ENCODE results near the gene GBA2.

GBA2 gene

DNA sequence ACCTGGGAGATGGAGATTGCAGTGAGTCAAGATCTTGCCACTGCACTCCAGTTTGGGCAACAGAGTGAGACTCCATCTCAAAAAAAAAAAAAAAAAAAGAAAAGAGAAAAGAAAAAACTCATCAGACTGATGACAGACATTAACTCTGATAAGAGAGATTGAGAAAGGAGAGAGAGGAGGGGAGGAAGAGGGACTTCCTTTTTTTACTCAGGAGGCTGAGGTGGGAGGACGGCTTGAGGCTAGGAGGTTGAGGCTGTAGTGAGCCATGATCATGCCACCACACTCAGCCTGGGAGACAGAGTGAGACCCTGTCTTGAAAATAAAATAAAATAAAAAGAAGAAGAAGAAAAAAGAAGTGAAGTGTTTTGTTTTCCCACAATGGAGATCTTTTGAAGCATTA, 14.8 kb upstream of the GBA2 start:
- DNase-seq, result no peak

GRCh38 chr9:35763181-35763580, 14.2 kb upstream of the GBA2 start:
- no peak for DNase-seq

DNA sequence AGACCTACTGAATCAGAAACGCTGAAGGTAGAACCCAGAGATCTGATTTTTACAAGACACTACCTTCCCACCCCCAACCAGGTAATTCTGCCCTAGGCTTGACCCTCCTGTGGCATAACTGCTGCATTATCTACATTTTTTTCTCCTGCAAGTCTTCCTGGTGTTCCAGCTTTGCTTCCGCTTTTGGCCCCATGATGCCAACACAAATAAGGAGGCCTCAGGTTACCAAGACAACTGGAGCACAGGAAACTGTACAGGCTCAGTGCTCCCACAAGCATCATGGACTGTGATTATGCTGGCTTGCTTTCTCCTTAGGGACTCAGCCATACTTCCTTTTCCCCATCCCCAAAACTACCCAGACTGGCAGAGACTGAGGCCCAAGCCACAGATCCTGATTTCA, 11.6 kb upstream of the GBA2 start:
- DNase-seq, result no peak

DNA sequence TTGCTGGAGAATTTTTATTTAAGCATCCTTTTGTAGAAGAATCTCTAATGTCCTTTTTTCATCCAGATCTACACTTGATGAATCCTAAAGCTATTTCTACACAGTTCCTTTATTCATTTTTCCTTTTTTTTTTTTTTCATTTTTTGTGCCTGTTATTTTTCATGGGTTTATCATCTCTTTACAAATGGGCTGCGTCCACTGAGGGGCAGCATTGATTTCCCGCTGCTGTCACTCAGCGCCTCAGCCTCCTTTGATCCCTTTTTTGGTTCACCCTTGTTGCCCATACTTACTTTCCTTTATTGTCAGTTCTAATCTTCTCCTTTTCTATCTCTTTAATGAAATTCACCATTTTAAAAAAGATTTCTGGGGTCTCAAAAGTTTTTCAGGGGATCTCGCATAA, 10.8 kb upstream of the GBA2 start:
- DNase-seq, result no peak

DNA sequence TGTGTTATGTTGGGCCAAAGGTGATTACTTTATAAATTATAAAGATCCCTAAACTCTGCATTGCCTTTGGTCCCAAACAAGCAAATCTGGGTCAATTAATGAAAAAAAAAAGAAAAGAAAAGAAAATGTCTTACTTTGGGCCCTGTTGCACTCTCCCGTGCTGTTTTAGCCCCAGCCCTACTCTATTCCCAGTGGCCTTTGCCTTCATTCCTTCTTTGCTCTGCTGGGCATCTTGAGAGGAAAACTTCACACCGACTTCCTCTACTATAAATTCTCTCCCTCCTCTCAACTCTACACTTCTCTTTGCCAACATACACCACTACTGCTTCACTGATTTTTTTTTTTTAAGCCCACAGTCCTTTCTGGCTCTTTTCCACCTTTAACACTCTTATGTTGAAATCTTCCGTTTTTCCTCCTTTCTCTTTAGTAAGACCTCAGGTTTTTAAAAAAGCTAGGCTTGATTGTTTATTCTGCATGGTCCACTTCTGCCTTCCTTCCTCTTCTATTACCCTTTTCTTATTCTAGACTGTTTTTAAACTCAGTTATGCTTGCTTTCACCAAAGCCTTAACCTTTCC, 9.5 kb upstream of the GBA2 start:
- DNase-seq, result no peak

DNA sequence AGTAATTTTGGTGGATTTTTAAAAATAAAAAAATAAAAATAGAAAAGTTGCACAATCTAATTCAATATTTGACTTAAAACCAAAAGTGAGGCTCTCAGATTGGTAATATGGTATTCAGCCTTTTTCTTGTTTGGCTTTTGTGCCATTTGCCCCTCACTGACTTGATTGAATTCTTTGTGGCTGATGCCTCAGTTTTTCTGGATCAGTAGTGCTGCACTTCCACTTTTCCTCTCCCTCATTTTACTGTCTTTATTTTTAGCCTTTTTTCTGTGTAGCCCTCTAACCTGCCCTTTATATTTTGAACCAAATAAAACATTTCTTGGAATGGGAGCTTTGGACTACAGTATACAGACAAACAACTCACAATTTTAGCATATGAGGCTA, 8.9 kb upstream of the GBA2 start:
- no peak for DNase-seq

GRCh38 chr9:35757226-35757891, 8.3 kb upstream of the GBA2 start:
- no peak for DNase-seq

GRCh38 chr9:35756275-35757225, 7.5 kb upstream of the GBA2 start:
- DNase-seq, result peak in 1 of 2 experiments; percentile 35

- no peak for DNase-seq
Measured at GRCh38 chr9:35755071-35755470, 6.0 kb upstream of the GBA2 start.

- no peak for DNase-seq
Measured at GRCh38 chr9:35754264-35754663, 5.2 kb upstream of the GBA2 start, which contains the start of gene MSMP. Gene MSMP, minus strand, starts transcription at chr9:35754276. Its CDS starts 147 bp downstream, at chr9:35754129.

DNA sequence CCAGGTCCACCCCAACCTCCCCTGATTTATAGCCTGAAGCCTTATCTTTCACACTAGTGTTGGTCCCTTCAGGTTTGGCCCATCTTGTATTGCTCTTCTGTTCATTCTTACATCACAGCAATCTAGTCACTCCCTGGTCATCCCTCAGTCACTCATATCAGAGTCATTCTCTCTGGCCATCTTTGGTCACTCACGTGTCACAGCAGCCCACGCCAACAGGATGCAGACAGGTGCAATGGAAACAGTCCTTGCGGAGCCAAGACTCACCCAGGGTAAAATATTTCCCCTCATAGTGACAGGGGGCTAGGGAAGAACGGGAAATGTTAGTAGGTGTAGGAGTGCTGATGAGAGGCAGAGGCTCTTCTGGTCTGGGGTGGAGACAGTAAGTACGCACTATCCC, 4.4 kb upstream of the GBA2 start:
- no peak for DNase-seq

DNA sequence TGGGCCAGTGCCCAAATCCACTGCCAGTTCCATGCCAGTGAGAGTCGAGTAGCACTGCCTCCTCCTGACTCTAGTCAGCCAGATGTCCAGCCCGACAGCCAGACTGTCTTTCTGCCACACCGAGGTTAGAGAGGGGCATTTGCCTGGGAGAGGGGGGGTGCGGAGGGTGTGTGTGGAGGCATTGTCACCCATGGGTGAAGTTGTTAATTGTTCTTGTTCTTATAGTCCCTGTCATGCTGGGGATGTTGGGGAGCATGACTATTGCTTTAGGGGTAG, 1.2 kb upstream of the GBA2 start:
- no peak for DNase-seq

- DNase-seq, result no peak
Measured at GRCh38 chr9:35749515-35750255, 657 bp upstream of the GBA2 start.

- DNase-seq, result no peak
Measured at GRCh38 chr9:35748242-35748857, 678 bp downstream of the GBA2 start.

- no peak for DNase-seq
Measured at GRCh38 chr9:35746583-35746982, 2.4 kb downstream of the GBA2 start.

DNA sequence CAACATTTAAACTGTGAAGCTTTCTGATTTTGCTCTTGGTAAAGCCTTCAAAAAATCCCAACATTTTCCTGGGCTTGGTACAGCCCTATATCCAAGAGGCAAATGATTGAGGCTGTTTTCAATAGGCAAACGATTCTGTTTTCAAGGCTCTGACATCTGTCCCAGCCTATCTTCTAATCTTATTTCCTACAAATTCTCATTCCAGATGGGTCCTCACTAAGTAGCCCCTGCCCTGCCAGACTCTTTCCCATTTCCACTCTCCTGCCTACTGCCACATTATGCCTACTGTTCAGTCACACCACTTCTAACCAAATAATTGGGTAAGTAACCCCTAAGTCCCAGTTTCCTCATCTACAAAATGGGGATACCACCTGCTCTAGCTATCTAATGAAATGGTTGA, 3.5 kb downstream of the GBA2 start:
- DNase-seq, result no peak

DNA sequence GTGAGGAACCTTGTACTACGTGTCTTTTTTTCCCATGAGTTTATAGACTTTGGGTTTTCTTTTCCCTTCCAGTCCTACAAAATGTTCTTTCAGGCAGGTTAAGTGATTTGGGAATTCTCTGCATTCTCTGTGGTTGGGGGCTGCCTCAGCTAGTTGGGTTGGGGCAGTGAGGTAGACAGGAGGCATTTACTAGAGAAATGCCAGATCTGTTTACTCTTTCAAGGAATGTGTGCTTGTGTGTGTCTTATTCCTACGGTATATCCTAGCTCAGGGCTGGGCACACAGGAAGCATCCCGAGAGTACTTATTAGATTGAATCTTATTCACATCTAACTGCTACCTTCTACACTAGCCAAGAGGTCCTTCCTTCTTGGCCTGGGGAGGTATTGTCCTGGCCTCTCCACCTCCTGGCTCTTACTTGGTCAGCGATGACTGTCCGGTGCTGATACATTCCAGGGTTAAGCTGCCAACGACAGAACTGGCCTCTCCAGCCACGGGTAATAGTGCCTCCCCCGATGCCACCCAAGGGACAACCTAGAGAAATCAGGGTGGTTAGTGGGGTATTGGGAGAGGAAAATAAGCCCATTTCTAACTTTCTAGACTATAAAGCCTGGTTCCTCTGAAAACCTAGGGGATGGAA, 5.0 kb downstream of the GBA2 start:
- DNase-seq, result no peak

- DNase-seq, result no peak
Measured at GRCh38 chr9:35743452-35743851, 5.6 kb downstream of the GBA2 start.

DNA sequence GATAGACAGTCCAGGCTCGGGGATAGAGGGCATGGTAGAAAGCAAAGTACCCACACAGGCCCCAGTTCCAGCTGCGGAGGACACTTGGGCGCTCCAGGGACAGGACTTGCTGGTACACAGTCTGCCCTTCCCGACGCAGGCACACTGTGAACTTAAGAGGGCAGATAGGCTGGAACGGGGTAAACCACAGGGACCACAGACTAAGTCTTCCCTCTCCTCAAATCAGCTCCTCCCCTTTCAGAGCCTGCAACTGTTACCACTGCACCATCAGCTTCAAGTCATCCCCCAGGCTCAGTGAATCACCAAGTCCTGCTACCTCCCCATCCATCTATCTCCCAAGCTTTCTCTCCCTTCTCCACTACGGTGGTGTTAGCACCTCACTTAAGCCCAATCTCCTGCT, 7.3 kb downstream of the GBA2 start:
- DNase-seq, result no peak

GRCh38 chr9:35740243-35740642, 8.8 kb downstream of the GBA2 start:
- no peak for DNase-seq

DNA sequence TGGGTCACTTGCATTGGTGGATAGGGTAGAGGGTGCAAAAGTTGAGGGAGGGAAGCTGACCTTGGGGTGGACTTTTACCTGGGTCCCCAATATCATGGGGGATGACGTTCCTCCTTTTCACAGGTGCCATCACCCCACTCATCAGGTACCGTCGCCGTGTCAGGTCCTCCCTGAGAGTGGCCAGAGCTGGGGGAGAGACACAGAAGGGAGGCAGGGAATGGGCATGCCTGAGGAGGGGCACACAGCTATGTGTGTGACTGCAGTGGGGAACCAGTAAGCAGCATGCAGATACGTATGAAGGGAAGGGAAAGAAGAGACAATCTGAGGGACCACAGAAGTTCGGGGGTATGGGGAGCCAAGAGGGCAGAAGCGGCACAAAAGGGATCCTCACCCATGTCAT, 10.1 kb downstream of the GBA2 start:
- DNase-seq, result no peak

DNA sequence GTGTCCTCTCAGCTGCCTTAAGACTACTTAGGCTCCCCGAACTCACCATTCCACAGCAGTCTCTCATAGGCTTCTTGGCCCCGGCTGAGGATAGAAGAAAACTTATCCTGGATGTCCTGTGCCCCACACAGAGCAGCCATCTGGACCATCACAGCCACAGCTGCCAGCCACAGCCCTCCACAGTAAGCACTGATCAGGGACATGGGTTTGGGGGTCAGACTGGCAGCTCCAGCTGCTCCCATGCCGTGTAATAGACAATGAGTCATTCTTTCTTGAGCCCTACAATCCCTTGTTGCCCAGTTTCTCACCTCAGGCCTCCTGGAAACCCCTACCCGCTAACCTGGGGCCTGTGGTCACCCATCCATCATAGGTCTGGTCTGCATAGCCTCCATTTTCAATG, 10.8 kb downstream of the GBA2 start:
- no peak for DNase-seq

GRCh38 chr9:35737143-35737542, 11.9 kb downstream of the GBA2 start:
- no peak for DNase-seq

All from NCI-H187 (cell line).